IPS-11a (cell line): ENCODE results near the gene TEX2.
"Not testable (repeated sequence)": the region's sequence is repeated elsewhere in the genome, so short reads cannot be mapped to it uniquely, and the experiment has no call there.

Experiments used
- H3K4me3 ChIP-seq: one replicate; pipeline ENCODE4 v1.5.1; 2013; ENCODE audit warnings: low read depth, low read length, control low read depth

TEX2 gene

GRCh38 chr17:64185557-64185956 lies 77.5 kb downstream of the TEX2 start:
- not testable (repeated sequence) for H3K4me3 ChIP-seq

GRCh38 chr17:64185101-64185500 lies 78.0 kb downstream of the TEX2 start:
- no peak overlapping the region for H3K4me3 ChIP-seq

- H3K4me3 ChIP-seq: no peak overlapping the region
Measured at GRCh38 chr17:64183815-64184214, 79.2 kb downstream of the TEX2 start.

GRCh38 chr17:64182325-64183012 lies 80.6 kb downstream of the TEX2 start:
- H3K4me3 ChIP-seq: no peak overlapping the region

GRCh38 chr17:64180089-64181073 lies 82.7 kb downstream of the TEX2 start:
- no peak overlapping the region for H3K4me3 ChIP-seq

- H3K4me3 ChIP-seq: not testable (repeated sequence)
Measured at GRCh38 chr17:64179024-64179423, 84.0 kb downstream of the TEX2 start.

GRCh38 chr17:64178011-64178825 lies 84.8 kb downstream of the TEX2 start:
- no peak overlapping the region for H3K4me3 ChIP-seq

GRCh38 chr17:64177311-64178010 lies 85.6 kb downstream of the TEX2 start:
- no peak overlapping the region for H3K4me3 ChIP-seq

- no peak overlapping the region for H3K4me3 ChIP-seq
Measured at GRCh38 chr17:64176556-64176955, 86.5 kb downstream of the TEX2 start.

- no peak overlapping the region for H3K4me3 ChIP-seq
Measured at GRCh38 chr17:64174686-64175456, 88.2 kb downstream of the TEX2 start.

- no peak overlapping the region for H3K4me3 ChIP-seq
Measured at GRCh38 chr17:64173646-64174045, 89.4 kb downstream of the TEX2 start.

GRCh38 chr17:64172510-64172909 lies 90.5 kb downstream of the TEX2 start:
- no peak overlapping the region for H3K4me3 ChIP-seq

GRCh38 chr17:64171041-64171440 lies 92.0 kb downstream of the TEX2 start:
- H3K4me3 ChIP-seq: no peak overlapping the region

- H3K4me3 ChIP-seq: no peak overlapping the region
Measured at GRCh38 chr17:64170286-64170685, 92.8 kb downstream of the TEX2 start.

- H3K4me3 ChIP-seq: not testable (repeated sequence)
Measured at GRCh38 chr17:64167666-64168065, 95.4 kb downstream of the TEX2 start.

GRCh38 chr17:64166876-64167275 lies 96.2 kb downstream of the TEX2 start:
- H3K4me3 ChIP-seq: no peak overlapping the region

- no peak overlapping the region for H3K4me3 ChIP-seq
Measured at GRCh38 chr17:64165347-64165746, 97.7 kb downstream of the TEX2 start.

- H3K4me3 ChIP-seq: no peak overlapping the region
Measured at GRCh38 chr17:64164596-64165285, 98.3 kb downstream of the TEX2 start.

GRCh38 chr17:64163468-64163867 lies 99.6 kb downstream of the TEX2 start:
- H3K4me3 ChIP-seq: no peak overlapping the region
